Ectodermal cell (in vitro differentiated cells): ENCODE data around the gene CNOT11.

Experiments used
- H3K27ac ChIP-seq: 2 replicates; pipeline ENCODE4 v1.7.0; 2013; ENCODE audit warnings: mild to moderate bottlenecking, low read depth, low read length; ENCODE audit not compliant: insufficient read depth, poor library complexity, severe bottlenecking
- H3K27me3 ChIP-seq: 2 replicates; pipeline ENCODE4 v1.7.0; 2013; ENCODE audit warnings: mild to moderate bottlenecking, low read length; ENCODE audit not compliant: insufficient read depth, control insufficient read depth, poor library complexity, severe bottlenecking
- H3K36me3 ChIP-seq: one replicate; pipeline ENCODE4 v1.7.0; 2013; ENCODE audit warnings: low read length; ENCODE audit not compliant: control insufficient read depth, insufficient read depth
- H3K4me1 ChIP-seq: one replicate; pipeline ENCODE4 v1.7.0; 2013; ENCODE audit warnings: low read length; ENCODE audit not compliant: control insufficient read depth, insufficient read depth
- H3K4me3 ChIP-seq: 2 replicates; pipeline ENCODE4 v1.7.0; 2013; ENCODE audit warnings: low read depth, low read length, control low read depth; ENCODE audit not compliant: insufficient read depth
- H3K9me3 ChIP-seq: 2 replicates; pipeline ENCODE4 v1.7.0; 2013; ENCODE audit warnings: mild to moderate bottlenecking, low read length, moderate library complexity; ENCODE audit not compliant: control insufficient read depth
- WGBS, 2 experiments: methylation state at CpG; one replicate each; pipeline ENCODE4 v1.1.7; 2013; ENCODE audit warnings: missing lambda C conversion rate in 2 of 2; 5-methylcytosine and 5-hydroxymethylcytosine counted together

Gene CNOT11

GRCh38 chr2:101274142-101274541, 21.5 kb downstream of the CNOT11 start:
- Histone ChIP-seq H3K27me3 (no peaks in the 10 kb centered on the region), H3K4me3 (no peak overlapping the region), H3K9me3 (no peaks in the 10 kb centered on the region), H3K36me3 (peaks cover 8% of the 10 kb centered on the region), H3K4me1 (no peaks in the 10 kb centered on the region), H3K27ac (no peak overlapping the region)
- WGBS, 2 experiments: 93 to 95% methylated on average over 5 of the region's 5 CpGs

- WGBS, 2 experiments: 88 to 92% methylated on average over 7 of the region's 7 CpGs
- Histone ChIP-seq H3K4me3 (no peak overlapping the region), H3K27ac (no peak overlapping the region), H3K4me1 (no peaks in the 10 kb centered on the region), H3K9me3 (no peaks in the 10 kb centered on the region), H3K36me3 (peaks cover 14% of the 10 kb centered on the region), H3K27me3 (no peaks in the 10 kb centered on the region)
Measured at GRCh38 chr2:101277111-101277510, 24.4 kb downstream of the CNOT11 start.

DNA sequence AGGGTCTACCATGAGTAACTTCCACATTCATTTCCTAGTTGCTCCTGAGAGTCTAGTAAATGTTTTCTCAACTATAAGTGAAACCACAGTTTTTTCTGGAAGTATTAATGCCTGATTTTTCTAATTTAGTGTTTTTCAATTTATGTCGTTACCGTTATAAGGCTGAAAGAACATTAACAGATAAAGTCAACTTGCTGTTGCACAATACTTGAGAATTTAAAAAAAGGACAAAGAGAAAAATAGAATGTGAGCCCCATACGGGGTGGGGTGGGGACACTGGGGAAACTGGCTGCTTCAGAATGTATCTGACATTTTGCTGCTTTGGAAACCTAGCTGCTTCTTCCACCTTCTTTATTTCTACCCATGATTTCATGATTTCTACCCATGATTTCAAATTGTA, 26.2 kb downstream of the CNOT11 start:
- H3K27me3 ChIP-seq: no peaks in the 10 kb centered on the region
- H3K4me1 ChIP-seq: no peaks in the 10 kb centered on the region
- H3K36me3 ChIP-seq: peaks cover 19% of the 10 kb centered on the region
- WGBS, 2 experiments: 90 to 100% methylated on average over 3 of the region's 3 CpGs
- no peaks in the 10 kb centered on the region for H3K9me3 ChIP-seq
- H3K27ac ChIP-seq: no peak overlapping the region
- H3K4me3 ChIP-seq: no peak overlapping the region

GRCh38 chr2:101281482-101281881, 28.8 kb downstream of the CNOT11 start:
- H3K9me3 ChIP-seq: no peaks in the 10 kb centered on the region
- WGBS, 2 experiments: 93 to 95% methylated on average over 4 of the region's 4 CpGs
- peaks cover 19% of the 10 kb centered on the region for H3K36me3 ChIP-seq
- H3K27me3 ChIP-seq: no peaks in the 10 kb centered on the region
- H3K27ac ChIP-seq: no peak overlapping the region
- H3K4me1 ChIP-seq: no peaks in the 10 kb centered on the region
- H3K4me3 ChIP-seq: no peak overlapping the region

DNA sequence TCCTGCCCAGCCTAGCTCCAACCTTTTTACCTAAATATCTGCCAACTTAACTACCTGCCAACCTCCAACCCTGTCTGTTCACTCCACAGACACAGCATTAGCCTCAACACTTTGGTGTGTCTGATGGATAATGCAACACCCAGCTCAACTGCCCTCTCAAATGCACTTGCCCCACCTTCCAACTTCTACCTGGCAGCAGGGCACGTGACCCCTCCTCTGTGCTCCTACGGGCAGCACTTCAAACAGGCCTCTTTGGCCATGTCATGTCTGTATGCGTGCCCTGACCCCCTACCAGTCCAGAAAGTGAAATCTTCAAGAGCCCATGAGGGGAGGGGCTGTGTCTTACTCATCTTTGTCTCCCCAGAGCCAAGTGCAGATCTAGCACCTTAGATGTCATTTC, 30.3 kb downstream of the CNOT11 start:
- 86 to 91% methylated on average over 3 of the region's 3 CpGs for WGBS, 2 experiments
- no peak overlapping the region for H3K27ac ChIP-seq

GRCh38 chr2:101286684-101287083, 34.0 kb downstream of the CNOT11 start:
- H3K4me1 ChIP-seq: no peaks in the 10 kb centered on the region
- H3K9me3 ChIP-seq: no peaks in the 10 kb centered on the region
- H3K4me3 ChIP-seq: no peak overlapping the region
- H3K27ac ChIP-seq: no peak overlapping the region
- WGBS, 2 experiments: 93 to 97% methylated on average over 6 of the region's 6 CpGs
- H3K27me3 ChIP-seq: no peaks in the 10 kb centered on the region
- peaks cover 11% of the 10 kb centered on the region for H3K36me3 ChIP-seq

More for the DNA sequence above, 30.3 kb downstream of the CNOT11 start:
- Histone ChIP-seq H3K4me1 (no peaks in the 10 kb centered on the region), H3K27me3 (no peaks in the 10 kb centered on the region), H3K4me3 (no peak overlapping the region), H3K9me3 (no peaks in the 10 kb centered on the region), H3K36me3 (peaks cover 22% of the 10 kb centered on the region)

GRCh38 chr2:101287303-101287702, 34.6 kb downstream of the CNOT11 start:
- 92 to 95% methylated on average over 1 of the region's 2 CpGs for WGBS, 2 experiments
- Histone ChIP-seq H3K4me1 (no peaks in the 10 kb centered on the region), H3K4me3 (no peak overlapping the region), H3K9me3 (no peaks in the 10 kb centered on the region), H3K36me3 (peaks cover 8% of the 10 kb centered on the region), H3K27ac (no peak overlapping the region), H3K27me3 (no peaks in the 10 kb centered on the region)

DNA sequence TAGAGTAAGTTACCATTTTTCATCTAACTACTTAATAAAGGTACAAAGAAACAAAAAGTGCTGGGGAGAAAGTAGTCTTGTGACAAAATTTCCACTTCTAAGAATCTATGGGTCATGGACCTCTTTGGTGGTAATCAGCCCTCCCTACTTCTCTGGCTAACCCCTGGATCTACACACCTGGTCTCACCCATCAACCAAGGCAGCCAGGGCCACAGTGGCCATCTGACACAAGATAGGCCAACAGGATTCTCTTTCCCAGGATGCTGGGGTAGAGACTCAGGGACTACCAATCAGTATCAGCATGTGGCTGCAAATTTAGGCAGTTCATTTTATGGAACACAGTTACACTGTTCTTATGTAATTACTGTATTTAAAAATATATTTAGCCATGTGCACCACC, 38.0 kb downstream of the CNOT11 start:
- Histone ChIP-seq H3K4me1 (no peaks in the 10 kb centered on the region), H3K36me3 (peaks cover 3% of the 10 kb centered on the region), H3K27me3 (no peaks in the 10 kb centered on the region), H3K27ac (no peak overlapping the region), H3K4me3 (no peak overlapping the region), H3K9me3 (no peaks in the 10 kb centered on the region)

- Histone ChIP-seq H3K27me3 (no peaks in the 10 kb centered on the region), H3K36me3 (peaks cover 3% of the 10 kb centered on the region)
- WGBS, 2 experiments: 95% methylated on average over 2 of the region's 3 CpGs; no CpG with 5 or more reads in 1 of the 2 experiments
Measured at GRCh38 chr2:101291973-101292372, 39.3 kb downstream of the CNOT11 start.

GRCh38 chr2:101293544-101293943, 40.9 kb downstream of the CNOT11 start:
- Histone ChIP-seq H3K4me3 (no peak overlapping the region), H3K36me3 (no peaks in the 10 kb centered on the region), H3K4me1 (no peaks in the 10 kb centered on the region), H3K27ac (no peak overlapping the region), H3K9me3 (no peaks in the 10 kb centered on the region), H3K27me3 (no peaks in the 10 kb centered on the region)
- WGBS, 2 experiments: 96 to 100% methylated on average over 2 of the region's 2 CpGs

More at GRCh38 chr2:101291973-101292372, 39.3 kb downstream of the CNOT11 start:
- H3K9me3 ChIP-seq: no peaks in the 10 kb centered on the region
- no peak overlapping the region for H3K4me3 ChIP-seq
- H3K27ac ChIP-seq: no peak overlapping the region
- H3K4me1 ChIP-seq: no peaks in the 10 kb centered on the region

DNA sequence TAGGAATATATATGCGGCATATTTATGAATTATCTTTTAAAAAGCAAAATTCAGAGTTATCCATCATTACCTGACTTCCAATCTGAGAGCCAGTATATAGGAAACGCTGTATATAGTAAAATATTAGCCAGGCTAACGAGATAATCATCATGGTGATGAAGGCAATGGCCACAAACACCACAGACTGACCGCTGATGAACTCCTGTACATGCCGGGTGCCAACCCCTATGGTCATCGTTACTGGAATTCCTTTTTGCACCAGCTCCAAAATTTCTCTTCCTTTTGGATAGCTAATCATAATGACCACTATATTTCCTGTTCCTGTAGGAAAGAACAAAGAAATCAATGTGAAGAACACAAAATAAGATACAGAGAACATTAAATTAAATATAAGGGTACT, 42.2 kb downstream of the CNOT11 start:
- no peaks in the 10 kb centered on the region for H3K27me3 ChIP-seq
- no peak overlapping the region for H3K27ac ChIP-seq
- no peaks in the 10 kb centered on the region for H3K36me3 ChIP-seq
- 97 to 98% methylated on average over 6 of the region's 6 CpGs for WGBS, 2 experiments
- no peaks in the 10 kb centered on the region for H3K4me1 ChIP-seq
- H3K9me3 ChIP-seq: no peaks in the 10 kb centered on the region
- no peak overlapping the region for H3K4me3 ChIP-seq
